Measurements from ENCODE around the gene NUP37.

NUP37 gene

GRCh38 chr12:102024765-102025164 is 95.1 kb downstream of the NUP37 start:
- DNase-seq = no peak

GRCh38 chr12:102023343-102023930 is 96.5 kb downstream of the NUP37 start:
- DNase-seq = no peak
